Stimulated activated CD8-positive, alpha-beta memory T cell treated with anti-CD3 and anti-CD28 coated beads, Interleukin-12 subunit alpha, Interleukin-12 subunit beta, amount 100 ng/mL, for 4 hours (primary cell): ENCODE results near the gene LAMA4.

ENCODE experiments used
- DNase-seq: peaks from one replicate; pipeline ENCODE4 v3.0.0-alpha.2; 2020; ENCODE audit warnings: low read depth

The LAMA4 gene

DNA sequence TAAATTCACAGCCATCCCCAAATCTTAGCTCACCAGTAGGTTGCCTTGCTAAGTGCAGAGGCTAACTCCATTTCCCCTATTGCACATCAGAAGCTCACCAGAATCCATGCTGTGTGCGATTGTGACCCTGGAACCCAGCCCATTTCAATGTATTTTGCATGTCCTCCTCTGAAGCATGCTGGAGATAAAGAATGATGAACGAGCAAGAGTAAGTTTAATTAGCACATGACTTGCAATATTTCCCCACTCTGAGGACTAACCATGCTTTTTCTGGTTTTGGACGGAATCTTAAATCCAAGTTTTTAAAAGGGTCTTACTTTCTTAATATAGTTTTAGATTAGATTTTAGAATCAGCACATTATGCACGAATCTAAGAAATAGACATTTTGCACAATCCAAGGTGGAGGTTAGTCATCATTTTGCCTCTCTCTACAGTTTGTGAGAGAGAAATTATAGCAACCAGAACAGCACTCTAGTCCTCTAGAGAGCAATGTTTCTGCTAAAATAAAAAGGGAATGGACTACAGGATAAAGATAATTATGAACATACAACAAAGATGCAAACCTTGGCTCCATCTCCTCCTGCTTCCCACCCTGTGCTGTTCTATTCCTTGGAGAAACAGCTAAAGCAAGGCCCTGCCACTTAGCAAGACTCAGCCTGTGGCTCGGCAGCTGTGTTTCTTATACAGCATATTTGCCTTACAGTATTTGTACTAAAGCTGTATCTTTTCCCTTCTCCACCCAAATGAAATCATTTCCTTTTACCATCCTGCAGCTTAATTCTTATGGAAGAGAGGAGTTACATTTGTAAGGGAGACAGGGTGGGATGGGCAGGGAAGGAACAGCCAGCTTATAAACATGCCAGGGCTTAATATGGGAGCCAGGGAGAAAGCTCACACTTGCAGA lies 24.9 kb upstream of the LAMA4 start:
- DNase-seq: no peak

DNA sequence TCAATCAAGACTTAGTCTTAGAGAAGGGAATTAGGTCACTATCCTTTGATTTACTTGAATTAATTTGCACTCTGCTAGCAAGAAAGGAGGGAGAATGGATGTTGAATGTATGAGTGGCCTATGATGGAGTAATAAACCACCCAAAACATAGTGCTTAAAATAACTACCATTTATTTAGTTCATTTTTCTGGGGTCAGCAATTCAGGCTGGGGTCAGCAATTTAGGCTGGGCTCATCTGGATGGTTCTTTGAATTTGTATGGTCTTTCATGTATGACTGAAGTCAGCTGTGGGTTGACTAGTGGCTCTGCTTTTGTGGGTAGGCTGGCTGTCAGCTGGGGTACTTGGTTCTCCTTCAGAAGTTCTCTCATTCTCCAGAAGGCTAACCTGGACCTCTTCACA lies 21.0 kb upstream of the LAMA4 start:
- DNase-seq: no peak

DNA sequence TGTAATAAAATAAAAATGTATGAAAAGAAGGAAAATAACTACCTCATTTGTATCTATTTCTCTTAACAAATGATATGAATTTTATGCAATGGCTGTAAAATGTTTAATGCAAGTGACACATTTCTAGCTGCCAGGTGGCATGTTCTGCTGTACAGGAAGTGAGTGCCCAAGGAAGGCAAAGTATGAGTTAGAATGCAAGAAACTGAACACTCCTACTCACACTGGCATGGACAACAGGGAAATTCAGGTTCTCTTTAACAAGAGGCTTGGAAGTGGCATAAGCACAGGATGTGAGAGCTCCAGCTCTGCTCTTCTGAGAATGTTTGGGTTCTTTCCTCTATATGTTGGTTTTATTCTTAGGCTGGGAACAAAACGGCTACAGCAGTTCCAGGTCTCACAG lies 20.4 kb upstream of the LAMA4 start:
- no peak for DNase-seq

DNA sequence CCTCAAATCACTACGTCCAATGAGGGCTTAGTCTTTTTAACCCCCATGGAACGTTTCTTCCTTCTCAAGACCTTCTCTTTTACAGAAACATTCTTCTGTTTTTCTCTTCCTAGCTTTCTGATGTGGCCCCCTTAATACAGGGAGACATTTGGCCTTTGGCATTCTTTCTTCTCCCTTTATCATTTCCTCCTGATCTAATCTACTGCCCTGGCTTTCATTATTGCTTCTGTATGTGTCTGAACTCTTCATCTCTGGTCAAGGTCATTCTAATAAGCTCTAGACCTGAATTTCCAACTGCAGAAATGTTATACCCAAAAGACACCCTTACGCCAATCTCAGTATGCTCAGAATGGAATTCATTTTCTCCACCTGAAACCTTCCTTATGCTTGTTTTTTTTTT lies 18.4 kb upstream of the LAMA4 start:
- no peak for DNase-seq

DNA sequence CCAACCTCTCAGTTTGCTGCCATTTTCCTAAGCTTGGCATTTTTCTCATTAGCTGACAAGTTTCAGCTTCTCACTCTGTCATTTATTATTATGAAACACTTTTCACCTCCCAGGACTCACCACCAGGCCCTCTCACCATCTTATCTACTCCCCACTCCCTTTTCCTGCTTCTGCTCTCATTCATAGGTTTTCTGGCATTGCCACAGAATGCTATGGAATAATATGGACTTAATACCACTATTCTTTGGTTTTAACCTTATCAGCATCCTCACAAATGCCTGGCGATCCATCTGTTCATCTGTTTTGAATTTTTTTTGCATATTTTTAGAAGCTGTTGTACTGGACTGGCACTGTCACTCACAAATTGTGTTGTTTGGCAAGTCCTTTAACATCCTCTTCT lies 16.4 kb upstream of the LAMA4 start:
- DNase-seq: no peak

DNA sequence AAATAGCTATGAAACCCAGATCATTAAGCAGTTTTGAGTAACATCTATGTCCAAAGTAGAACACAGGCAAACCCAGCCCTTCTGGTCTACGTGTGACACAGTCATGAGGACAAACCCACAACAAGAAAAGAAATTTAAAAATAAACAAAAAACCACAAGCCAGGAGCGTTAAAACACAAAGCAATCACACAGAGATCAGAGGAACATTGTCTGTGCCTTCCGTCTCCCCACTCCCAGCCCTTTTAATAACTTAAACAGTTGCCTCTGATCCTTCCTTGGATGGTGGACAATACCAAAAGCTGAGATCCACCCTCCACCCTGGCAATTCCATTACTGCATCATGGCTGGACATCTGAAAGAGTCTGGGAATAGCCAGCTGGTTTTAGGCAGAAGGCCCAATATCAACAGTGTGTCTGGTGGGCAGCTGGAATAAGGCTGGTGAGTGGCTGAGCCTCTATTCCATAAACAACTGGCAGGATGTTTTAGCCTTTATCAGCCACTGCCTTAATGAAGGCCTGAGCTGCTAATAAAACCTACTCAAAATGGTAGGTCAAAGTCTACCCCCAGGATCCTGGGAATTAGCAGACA lies 15.7 kb upstream of the LAMA4 start:
- DNase-seq: no peak

DNA sequence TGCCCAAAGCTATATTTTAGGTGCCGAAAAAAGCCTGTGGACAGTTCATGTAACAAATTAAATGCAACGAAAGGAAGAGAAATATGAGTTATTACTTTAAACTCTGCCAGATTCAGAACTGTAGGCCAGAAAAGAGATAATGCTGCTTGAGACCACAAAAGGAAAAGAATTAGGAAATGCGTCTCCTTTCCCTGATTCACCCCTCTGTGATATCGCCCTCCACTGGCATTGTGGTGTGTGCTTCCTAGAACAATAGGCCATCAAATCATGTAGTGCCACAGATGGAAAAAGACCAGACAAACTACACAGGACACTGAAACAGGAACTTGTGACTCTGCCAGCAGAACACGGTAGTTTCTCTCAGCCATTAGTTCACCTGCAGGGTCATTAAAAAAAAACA lies 14.7 kb upstream of the LAMA4 start:
- DNase-seq: no peak

DNA sequence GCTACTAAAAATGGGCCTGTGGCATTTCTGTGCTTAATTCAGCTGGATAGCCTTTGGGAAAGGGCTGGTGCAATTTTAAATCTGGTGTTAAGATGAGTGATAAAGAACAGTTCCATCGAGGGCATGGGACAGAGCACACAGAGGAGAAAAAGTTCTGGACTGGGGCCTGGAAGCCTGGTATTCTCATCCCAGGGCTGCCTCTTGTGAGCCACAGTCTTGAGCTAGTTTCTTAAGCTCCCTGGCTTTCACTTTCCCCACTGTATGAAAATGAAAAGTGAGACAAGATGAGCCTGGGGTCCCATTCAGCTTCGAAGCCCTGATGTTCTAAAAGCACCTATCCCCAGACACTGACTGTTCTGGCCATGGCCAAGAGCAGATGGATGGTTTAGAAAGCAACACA lies 14.3 kb upstream of the LAMA4 start:
- DNase-seq: no peak

DNA sequence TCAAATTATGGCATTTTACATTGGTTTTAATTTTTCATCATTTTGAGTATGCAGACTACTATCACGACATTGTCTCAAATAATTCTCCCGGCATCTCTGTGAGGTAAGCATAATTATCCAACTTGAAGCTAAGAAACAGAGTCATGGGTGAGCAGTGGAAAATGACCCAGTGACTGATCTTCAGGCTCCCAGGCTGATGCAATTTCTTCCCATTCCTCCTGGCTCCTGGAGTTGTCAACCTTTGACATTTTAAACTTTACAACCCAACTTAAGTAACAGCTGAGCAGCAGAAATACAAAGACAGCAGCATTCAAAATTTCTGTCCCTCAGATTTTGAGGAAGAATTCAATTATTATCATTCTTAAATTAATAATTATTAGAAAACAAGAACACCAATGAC lies 13.7 kb upstream of the LAMA4 start:
- no peak for DNase-seq

DNA sequence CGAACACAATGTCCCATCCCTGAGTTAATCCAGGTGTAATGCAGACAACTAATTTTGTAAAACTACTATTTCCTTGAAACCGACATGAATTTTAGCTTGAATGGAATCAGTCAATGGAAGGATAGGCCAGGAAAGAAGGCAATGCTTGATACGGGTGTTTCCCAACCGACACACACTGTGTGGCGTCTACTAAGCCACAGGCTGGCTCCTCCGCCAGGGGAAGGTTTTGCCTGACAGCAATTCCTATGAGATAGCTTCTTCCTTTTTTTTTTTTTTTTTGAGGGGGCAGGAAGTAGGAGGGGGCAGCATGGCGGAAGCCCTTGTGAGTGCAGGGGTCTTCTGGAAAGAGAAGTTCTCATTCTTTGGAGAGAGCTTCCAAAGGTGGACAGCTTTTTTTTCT lies 12.0 kb upstream of the LAMA4 start:
- DNase-seq: no peak

DNA sequence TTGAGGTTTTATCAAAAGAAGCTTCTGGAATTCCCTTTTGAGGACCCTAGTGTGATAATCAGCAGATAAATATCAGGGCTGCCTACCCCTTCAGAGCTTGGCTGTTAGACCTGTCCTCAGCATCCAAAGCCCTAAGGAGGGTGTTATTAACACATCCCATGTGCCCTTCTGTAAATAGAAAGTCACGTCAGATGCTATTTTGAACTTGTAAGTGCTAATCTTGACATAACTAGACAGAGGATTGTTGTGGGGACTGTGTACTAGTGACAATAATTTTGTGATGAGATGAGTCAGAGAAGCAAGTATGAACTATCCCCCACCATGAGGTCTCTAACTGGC lies 4.9 kb upstream of the LAMA4 start:
- no peak for DNase-seq

DNA sequence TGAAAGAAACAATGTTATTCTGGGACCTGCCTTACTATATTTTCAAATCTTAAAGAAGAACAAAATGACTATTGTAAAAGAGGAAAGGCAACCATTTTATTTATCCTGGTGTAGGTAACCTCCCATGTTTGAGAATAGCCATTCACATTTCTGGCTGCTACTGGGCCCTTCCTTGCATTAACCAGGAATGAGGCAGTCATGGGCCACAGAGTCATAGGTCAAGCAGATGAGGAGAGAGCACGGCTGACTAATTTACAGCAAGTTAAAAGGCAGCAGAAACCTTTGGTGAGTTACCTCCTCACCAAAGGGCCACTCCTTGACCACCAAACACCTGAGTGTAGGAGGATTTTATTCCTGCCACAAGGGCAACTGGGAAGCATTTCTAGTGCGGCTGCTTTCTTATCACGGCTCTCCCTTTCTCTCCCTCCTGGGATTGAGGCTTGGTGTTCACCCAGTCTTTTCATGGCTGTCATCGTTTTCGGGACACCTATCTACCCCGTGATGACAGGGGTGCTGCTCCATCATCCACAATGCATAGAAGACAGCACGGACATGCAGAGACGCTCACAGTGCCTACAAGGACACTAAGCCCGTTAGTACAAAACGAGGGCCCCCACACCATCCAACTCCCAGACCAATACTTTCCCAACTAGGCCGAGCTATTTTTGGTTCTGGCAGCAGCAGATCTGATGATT lies 4.4 kb upstream of the LAMA4 start:
- no peak for DNase-seq

DNA sequence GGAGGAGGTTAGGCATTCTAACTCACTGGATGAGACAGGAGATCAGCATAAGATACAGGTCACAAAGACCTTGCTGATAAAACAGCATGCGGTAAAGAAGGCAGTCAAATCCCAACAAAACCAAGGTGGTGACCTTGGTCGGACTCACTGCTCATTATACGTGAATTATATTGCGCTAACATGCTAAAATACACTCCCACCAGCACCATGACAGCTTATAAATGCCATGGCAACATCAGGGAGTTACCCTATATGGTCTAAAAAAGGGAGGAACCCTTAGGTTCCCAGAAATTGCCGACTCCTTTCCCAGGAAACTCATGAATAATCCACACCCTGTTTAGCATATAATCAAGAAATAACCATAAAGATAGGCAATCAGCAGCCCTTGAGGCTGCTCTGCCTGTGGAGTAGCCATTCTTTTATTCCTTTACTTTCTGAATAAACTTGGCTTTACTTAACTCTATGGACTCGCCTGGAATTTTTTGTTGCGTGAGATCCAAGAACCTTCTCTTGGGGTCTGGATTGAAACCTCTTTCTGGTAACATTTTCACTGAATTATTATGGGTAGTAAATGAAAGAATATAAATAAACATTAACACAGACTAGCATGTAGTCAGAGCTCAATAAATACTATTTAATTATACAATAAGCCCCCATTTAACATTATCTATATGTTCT lies 3.0 kb upstream of the LAMA4 start:
- DNase-seq: no peak

DNA sequence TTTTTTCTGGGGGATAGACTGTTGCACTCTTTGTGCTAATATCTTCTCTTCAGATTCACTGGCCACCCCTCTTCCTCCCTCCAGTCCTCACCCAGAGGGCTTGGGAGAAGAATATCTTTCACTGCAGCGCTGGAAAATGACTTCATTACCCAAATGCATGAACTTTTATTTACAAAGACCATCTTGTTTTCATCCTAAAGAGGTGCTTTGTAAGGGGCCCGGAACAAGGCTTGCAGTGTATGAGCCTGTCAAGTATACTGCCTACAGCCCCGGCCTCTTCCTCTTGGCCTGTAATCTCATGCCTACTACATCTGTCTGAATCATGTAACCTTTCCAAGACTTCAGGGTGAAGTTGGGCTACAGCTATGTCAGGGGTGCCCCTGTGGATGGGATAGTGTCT lies 554 bp upstream of the LAMA4 start:
- DNase-seq: no peak

DNA sequence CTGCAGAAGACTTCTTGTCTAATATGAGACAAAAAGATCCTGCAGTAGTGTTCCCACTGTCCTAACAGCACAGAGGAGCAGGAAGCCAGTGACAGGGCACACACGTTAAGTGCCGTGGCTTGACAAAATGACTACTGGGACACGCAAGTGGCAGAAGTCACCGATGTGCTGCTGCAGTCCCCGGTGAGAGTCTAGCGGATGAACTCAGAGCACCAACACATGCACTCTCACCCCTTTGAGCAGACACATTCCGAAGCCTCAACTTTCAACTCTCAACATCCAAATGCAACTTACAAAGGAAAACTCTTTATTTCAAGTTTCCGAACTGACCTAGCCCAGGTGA lies 898 bp downstream of the LAMA4 start:
- DNase-seq: no peak

DNA sequence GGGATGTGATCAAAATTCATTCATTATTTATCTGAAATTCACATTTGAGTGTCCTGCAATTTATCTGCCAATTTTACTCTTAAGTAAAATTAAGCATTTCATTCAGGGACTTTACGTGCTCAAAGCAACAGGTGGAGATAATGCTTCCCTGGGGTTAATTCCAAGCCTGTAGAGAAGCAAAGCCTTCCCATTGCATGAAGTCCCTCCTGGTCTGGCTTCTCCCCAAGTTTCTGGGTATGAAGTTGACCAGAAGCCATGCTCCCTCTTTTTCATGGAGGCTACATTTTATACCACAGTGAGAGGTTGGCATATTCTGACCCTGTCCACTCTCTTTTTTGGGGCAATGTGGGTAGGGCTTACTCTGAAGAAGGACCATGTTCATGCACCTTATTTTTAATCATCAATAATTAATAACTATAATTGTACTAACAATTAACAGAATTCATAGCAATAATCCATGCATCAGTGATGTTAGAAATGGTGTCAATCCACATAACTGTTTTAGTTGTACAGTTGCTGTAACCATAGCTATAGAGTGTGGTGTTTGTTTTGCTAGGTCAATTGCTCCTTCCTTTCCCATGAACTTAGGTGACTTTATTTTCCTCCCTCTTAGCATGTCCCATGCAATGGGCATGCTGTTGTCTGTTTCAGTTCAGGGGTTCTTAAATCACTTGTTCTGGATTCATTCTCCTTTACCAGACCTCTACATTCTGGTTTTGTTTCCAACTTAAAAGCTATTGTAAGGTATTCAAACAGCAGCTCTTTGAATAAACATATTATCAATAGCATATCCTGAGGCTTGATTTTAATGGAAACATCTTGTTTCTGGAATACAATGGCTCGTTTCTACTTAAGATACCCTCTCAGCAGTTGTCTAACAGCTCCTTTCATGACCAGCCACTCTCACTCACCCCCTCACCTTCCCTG lies 1.5 kb downstream of the LAMA4 start:
- no peak for DNase-seq

DNA sequence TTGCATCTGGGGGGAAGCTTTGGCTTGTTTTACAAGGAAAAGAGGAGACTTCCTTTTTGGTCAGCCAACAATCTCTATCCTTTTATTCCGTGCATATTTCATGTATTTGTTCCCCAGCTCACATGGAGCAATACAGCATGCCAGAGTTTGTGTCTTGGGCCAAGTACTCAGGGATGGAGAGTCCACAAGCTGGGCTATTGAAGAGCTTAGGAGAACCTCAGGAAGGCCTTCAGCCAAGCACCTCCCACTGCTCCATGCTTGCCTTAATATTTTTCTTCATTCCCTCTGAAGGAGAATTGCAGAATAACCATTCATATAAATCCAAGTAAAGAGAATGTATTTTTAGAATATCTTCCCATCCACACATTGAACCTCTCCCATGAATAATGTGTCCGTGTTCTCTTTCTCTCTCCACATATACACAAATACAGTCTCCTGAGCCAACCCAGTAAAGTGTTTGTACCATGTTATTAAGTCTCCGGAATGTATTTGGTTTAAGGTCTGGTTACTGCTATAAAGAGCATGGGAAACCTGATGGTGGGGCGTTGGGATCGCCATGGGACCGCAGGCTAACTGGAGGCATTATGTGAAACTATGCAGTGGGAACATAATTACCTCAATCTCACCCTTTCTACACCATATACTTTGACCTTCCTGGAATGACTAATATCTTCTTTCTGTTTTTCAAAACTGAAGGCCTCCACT lies 3.0 kb downstream of the LAMA4 start:
- DNase-seq: no peak

DNA sequence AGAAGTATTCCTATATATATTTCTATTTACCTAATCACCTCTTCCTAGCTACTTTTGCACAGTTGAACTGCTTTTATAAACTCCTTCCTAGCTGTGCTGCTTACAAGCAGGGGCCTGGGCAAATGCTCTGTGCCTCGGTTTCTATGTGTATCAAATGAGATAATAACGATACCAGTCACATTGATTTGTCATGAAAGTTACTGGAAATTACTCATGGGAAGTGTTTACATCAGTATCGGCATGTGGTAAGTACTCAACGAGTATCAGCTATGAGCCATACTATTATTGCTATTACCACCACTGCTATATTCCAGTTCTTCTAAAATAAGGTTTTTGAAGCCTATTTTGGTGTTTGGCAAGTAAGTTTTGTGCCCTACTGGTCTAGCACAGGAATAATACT lies 4.9 kb downstream of the LAMA4 start:
- no peak for DNase-seq

DNA sequence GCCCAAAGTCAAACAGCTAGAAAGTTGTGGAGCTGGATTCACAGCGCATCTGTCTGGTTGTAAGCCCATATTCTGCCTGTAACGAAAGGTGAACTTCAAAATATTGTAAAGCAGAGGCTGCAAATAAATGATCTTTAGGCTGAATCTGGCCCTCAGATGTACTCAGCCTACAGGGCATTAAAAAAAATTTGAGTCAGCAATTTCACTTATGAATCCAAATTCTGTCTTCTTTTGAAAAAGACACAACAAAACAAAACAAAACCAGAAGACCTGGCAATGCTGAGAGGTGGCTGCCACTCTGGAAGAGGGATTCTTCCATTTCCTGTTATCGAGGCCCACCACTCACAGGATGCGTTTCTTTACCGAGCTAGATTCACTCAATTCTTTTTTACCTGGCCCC lies 7.1 kb downstream of the LAMA4 start:
- DNase-seq: no peak

DNA sequence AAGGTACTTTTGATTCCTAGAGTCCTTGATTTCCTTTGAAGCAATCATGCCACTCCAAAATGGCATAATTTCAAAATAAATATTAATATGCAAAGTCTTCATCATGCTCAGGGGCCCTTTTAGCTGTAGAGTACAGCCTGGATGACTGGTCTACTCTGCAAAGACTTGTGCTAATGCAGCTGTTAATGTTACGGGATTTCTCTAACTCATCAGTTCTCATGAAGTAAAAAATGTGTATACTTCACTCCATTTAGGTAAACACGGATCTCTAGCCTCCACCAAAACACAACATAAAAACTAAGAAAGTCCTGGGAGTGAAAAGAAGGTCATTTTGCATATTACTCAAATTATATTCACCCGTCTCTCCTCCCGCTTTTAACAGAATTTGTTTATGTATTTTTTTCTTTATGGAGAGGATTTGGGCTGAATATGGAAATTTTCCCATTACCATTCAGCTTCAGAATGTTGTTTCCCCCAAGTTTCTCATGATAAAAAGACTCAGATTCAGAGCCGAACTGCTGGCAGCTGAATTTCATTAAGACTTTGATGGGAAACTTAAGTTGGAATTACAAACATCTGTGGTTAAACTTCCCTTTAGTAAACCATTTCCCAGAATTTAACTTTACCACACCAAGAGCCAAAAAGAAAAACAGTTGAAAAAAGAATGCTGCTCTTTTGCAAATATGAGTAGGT lies 8.7 kb downstream of the LAMA4 start:
- DNase-seq: no peak
